Caco-2 (cell line): ENCODE data around the gene NPHP4. TPM values are rescaled to one million over a fixed set of nuclear protein-coding genes. Genes with fewer than 3 reads are reported as not detected.

ENCODE experiments used
- BruUV-seq: library from RNA; stranded (reverse); fragments of 400-500 nt; replicated peaks from 2 replicates; lab custom pipeline; 2021; lab: Mats Ljungman, UMichigan
- CTCF ChIA-PET: fragments of 300-600 bp; sonication (Branson Sonifier 250); formaldehyde crosslinking; loops from one replicate; lab custom pipeline; 2022; ENCODE audit warnings: antibody characterized with exemption; lab: Charles Lee
- POLR2A ChIA-PET: fragments of 300-600 bp; sonication (Branson Sonifier 250); formaldehyde crosslinking; loops from one replicate; lab custom pipeline; 2022; ENCODE audit warnings: antibody characterized with exemption; lab: Charles Lee
- DNase-seq, 2 experiments: peaks; one replicate each; pipeline versions ENCODE4 v3.0.0 to v3.0.0-alpha.2; 2020 to 2022
- H3K27me3 ChIP-seq: replicated peaks from 2 replicates; pipeline ENCODE4 v1.6.0; 2011; ENCODE audit warnings: low read length; ENCODE audit not compliant: control insufficient read depth, insufficient read depth
- H3K36me3 ChIP-seq: 2 replicates; pipeline ENCODE4 v1.5.1; 2011; ENCODE audit warnings: low read length; ENCODE audit not compliant: control insufficient read depth, insufficient read depth
- H3K4me1 ChIP-seq: fragments of 250-450 bp; sonication (Bioruptor Pico); 2 replicates; pipeline ENCODE4 v1.5.1; 2020; ENCODE audit warnings: mild to moderate bottlenecking
- H3K4me3 ChIP-seq: 2 replicates; pipeline ENCODE4 v1.5.1; 2011; ENCODE audit warnings: low read depth, mild to moderate bottlenecking, control low read depth, low read length
- H3K9me3 ChIP-seq: fragments of 250-450 bp; sonication (Bioruptor Pico); 2 replicates; pipeline ENCODE4 v1.5.1; 2020; ENCODE audit warnings: mild to moderate bottlenecking, moderate library complexity
- H3K27ac Mint-ChIP-seq: one replicate; pipeline ENCODE4 v1.8.0; 2022; ENCODE audit warnings: mixed read lengths; ENCODE audit not compliant: unreplicated experiment
- H3K27me3 Mint-ChIP-seq: one replicate; pipeline ENCODE4 v1.8.0; 2022; ENCODE audit warnings: mixed read lengths; ENCODE audit not compliant: insufficient read depth, unreplicated experiment
- H3K36me3 Mint-ChIP-seq: one replicate; pipeline ENCODE4 v1.8.0; 2022; ENCODE audit warnings: mild to moderate bottlenecking, mixed read lengths; ENCODE audit not compliant: insufficient read depth, unreplicated experiment
- H3K4me1 Mint-ChIP-seq: one replicate; pipeline ENCODE4 v1.8.0; 2022; ENCODE audit warnings: low read depth, mixed read lengths; ENCODE audit not compliant: unreplicated experiment
- H3K4me3 Mint-ChIP-seq: one replicate; pipeline ENCODE4 v1.8.0; 2022; ENCODE audit warnings: mild to moderate bottlenecking, moderate library complexity, mixed read lengths; ENCODE audit not compliant: unreplicated experiment
- H3K9me3 Mint-ChIP-seq: one replicate; pipeline ENCODE4 v1.8.0; 2022; ENCODE audit warnings: mixed read lengths; ENCODE audit not compliant: unreplicated experiment
- CTCF ChIP-seq, 2 experiments: fragments of 200-600 bp in 1 of 2; IDR thresholded peaks; 1 replicate in 1 of 2; 2 replicates in 1 of 2; pipeline versions ENCODE4 v1.5.1 to v1.8.0; 2011 to 2022; ENCODE audit warnings: antibody characterized with exemption in 1 of 2, control low read depth in 1 of 2, inconsistent platforms in 1 of 2, low read depth in 1 of 2, low read length in 1 of 2, mild to moderate bottlenecking in 1 of 2, moderate library complexity in 1 of 2; ENCODE audit not compliant: insufficient read depth in 1 of 2, severe bottlenecking in 1 of 2, unreplicated experiment in 1 of 2
- intact Hi-C: fragments of 100-400 bp; cut with micrococcal nuclease; formaldehyde crosslinking; loops from one replicate; pipeline ENCODE4 v1.10.0; 2022; ENCODE audit not compliant: unreplicated experiment
- total RNA-seq: library from RNA; stranded (reverse); gene quantifications from 2 replicates; pipeline ENCODE4 v1.2.3, GENCODE V29; 2022

Gene NPHP4
- total RNA-seq, 1 experiment from 2014 or later: 12.3 TPM

- Mint-ChIP-seq H3K27me3 (no peaks in the 10 kb centered on the region), H3K36me3 (no peaks in the 10 kb centered on the region), H3K4me3 (no peak overlapping the region), H3K9me3 (no peaks in the 10 kb centered on the region), H3K4me1 (peaks cover 7% of the 10 kb centered on the region), H3K27ac (no peak overlapping the region)
- CTCF ChIA-PET: no interaction called here
- intact Hi-C loops: loop anchor here (5.0 kb wide), 1 partner anchor 36 kb away; the partner anchor contains the start of gene NPHP4
- BruUV-seq: no TSS peak
- no peak for DNase-seq
- Histone ChIP-seq H3K27me3 (no peaks in the 10 kb centered on the region), H3K9me3 (no peaks in the 10 kb centered on the region), H3K4me1 (peaks cover 9% of the 10 kb centered on the region), H3K36me3 (no peaks in the 10 kb centered on the region), H3K4me3 (no peak overlapping the region)
- POLR2A ChIA-PET: no interaction called here
- TF ChIP-seq CTCF (IDR thresholded peaks at IDR 0.05; ENCODE audit: insufficient read depth in 1 of 2, low read depth in 1 of 2, low read length in 1 of 2, severe bottlenecking in 1 of 2, unreplicated experiment in 1 of 2): peak in 1 of 2 experiments; percentile 1
These were observed 36.0 kb upstream of the NPHP4 start for GRCh38 chr1:6028042-6028850.

- no peaks in the 10 kb centered on the region for H3K36me3 Mint-ChIP-seq
- intact Hi-C loops: loop anchor here (5.0 kb wide), 1 partner anchor 35 kb away; the partner anchor contains the start of gene NPHP4
- CTCF ChIA-PET: no interaction called here
- H3K4me1 Mint-ChIP-seq: peaks cover 7% of the 10 kb centered on the region
- Histone ChIP-seq H3K27me3 (no peaks in the 10 kb centered on the region), H3K4me1 (peaks cover 9% of the 10 kb centered on the region), H3K36me3 (no peaks in the 10 kb centered on the region), H3K9me3 (no peaks in the 10 kb centered on the region), H3K4me3 (no peak overlapping the region)
- BruUV-seq: TSS peak; percentile 28
- H3K4me3 Mint-ChIP-seq: no peak overlapping the region
- no peak for DNase-seq
- H3K27ac Mint-ChIP-seq: no peak overlapping the region
- H3K27me3 Mint-ChIP-seq: no peaks in the 10 kb centered on the region
- no peak for TF ChIP-seq CTCF (IDR thresholded peaks at IDR 0.05; ENCODE audit: insufficient read depth in 1 of 2, low read depth in 1 of 2, low read length in 1 of 2, severe bottlenecking in 1 of 2, unreplicated experiment in 1 of 2)
- H3K9me3 Mint-ChIP-seq: no peaks in the 10 kb centered on the region
- POLR2A ChIA-PET: no interaction called here
These were observed 35.4 kb upstream of the NPHP4 start for GRCh38 chr1:6027591-6027990.

GRCh38 chr1:6026095-6026809 is 34.0 kb upstream of the NPHP4 start:
- Mint-ChIP-seq H3K36me3 (peaks cover 6% of the 10 kb centered on the region), H3K27me3 (peaks cover 3% of the 10 kb centered on the region), H3K27ac (peak overlapping the region; percentile 84), H3K9me3 (peaks cover 11% of the 10 kb centered on the region), H3K4me3 (peak overlapping the region; percentile 74), H3K4me1 (peaks cover 7% of the 10 kb centered on the region)
- Histone ChIP-seq H3K4me1 (peaks cover 9% of the 10 kb centered on the region), H3K36me3 (no peaks in the 10 kb centered on the region), H3K4me3 (peak overlapping the region; percentile 41), H3K27me3 (no peaks in the 10 kb centered on the region), H3K9me3 (no peaks in the 10 kb centered on the region)
- BruUV-seq: no TSS peak
- intact Hi-C loops: loop anchor here (5.0 kb wide), 1 partner anchor 34 kb away; the partner anchor contains the start of gene NPHP4
- DNase-seq: peak; percentile 89 to 91
- ChIA-PET CTCF (interaction anchor here (0.8 to 1.0 kb wide), 2 partner anchors 8 to 33 kb away, joined by 3 read pairs; no protein-coding TSS in a partner anchor), POLR2A (interaction anchor here (0.6 to 0.7 kb wide), 3 partner anchors 34 to 1909 kb away, joined by 3 to 4 read pairs (median 3); partner anchors contain the start of gene NPHP4)
- no peak for TF ChIP-seq CTCF (IDR thresholded peaks at IDR 0.05; ENCODE audit: insufficient read depth in 1 of 2, low read depth in 1 of 2, low read length in 1 of 2, severe bottlenecking in 1 of 2, unreplicated experiment in 1 of 2)
